Activated naive CD8-positive, alpha-beta T cell (primary cell): ENCODE measurements around the gene ZNF260.

Experiments used
- H3K27ac Mint-ChIP-seq: one replicate; pipeline ENCODE4 v1.8.0; 2021; ENCODE audit warnings: mixed read lengths
- H3K27me3 Mint-ChIP-seq: one replicate; pipeline ENCODE4 v1.8.0; 2021; ENCODE audit warnings: mixed read lengths
- H3K36me3 Mint-ChIP-seq: one replicate; pipeline ENCODE4 v1.8.0; 2021; ENCODE audit warnings: mixed read lengths
- H3K4me1 Mint-ChIP-seq: one replicate; pipeline ENCODE4 v1.8.0; 2021; ENCODE audit warnings: low read depth, mixed read lengths
- H3K4me3 Mint-ChIP-seq: one replicate; pipeline ENCODE4 v1.8.0; 2021; ENCODE audit warnings: mild to moderate bottlenecking, mixed read lengths
- H3K9me3 Mint-ChIP-seq: one replicate; pipeline ENCODE4 v1.8.0; 2021; ENCODE audit warnings: low read depth, mixed read lengths

ZNF260 gene

GRCh38 chr19:36528194-36528920 lies at the start of gene ZNF260:
Gene ZNF260 (minus strand): TSS chr19:36528271. CDS start chr19:36515238, 13,033 bp downstream.
- peaks cover 30% of the 10 kb centered on the region for H3K36me3 Mint-ChIP-seq
- peak within 1 kb of the TSS; percentile 98 for H3K4me3 Mint-ChIP-seq
- H3K4me1 Mint-ChIP-seq: peaks cover 27% of the 10 kb centered on the region
- peak within 1 kb of the TSS; percentile 97 for H3K27ac Mint-ChIP-seq
- peaks cover 1% of the 10 kb centered on the region for H3K9me3 Mint-ChIP-seq
- no peaks in the 10 kb centered on the region for H3K27me3 Mint-ChIP-seq

DNA sequence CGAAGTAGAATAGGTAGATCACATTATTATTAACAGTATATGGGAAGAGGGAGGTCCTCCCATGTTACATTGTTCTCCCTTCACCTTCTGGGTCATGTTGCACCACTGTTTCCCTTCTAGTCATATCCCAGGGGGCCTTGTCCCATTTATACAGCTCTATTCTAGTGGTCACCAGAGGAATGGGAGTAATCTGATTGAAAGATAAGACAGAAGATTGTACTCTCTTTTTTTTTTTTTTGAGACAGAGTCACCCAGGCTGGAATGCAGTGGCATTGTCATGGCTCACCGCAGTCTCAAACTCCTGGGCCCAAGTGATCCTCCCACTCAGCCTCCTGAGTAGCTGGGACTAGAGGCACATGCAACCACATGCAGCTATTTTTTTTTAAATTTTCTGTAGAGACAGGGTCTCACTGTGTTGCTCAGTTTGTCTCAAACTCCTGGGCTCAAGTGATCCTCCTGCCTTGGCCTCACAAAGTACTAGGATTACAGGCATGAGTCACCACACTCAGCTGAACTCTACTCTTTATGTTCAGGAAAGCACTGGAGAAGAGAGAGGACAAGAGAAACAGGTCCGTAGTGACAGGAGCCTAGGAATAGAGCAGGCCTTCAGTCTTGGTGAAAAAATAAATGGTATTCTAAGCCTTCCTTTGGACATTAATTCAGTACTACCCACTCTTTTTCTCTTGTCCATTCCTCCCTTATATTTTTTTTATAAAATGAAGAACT lies 49.4 kb upstream of the ZNF260 start:
- Mint-ChIP-seq H3K36me3 (peaks cover 34% of the 10 kb centered on the region), H3K4me1 (peaks cover 24% of the 10 kb centered on the region), H3K27ac (no peak overlapping the region), H3K27me3 (no peaks in the 10 kb centered on the region), H3K4me3 (no peak overlapping the region), H3K9me3 (peaks cover 4% of the 10 kb centered on the region)

DNA sequence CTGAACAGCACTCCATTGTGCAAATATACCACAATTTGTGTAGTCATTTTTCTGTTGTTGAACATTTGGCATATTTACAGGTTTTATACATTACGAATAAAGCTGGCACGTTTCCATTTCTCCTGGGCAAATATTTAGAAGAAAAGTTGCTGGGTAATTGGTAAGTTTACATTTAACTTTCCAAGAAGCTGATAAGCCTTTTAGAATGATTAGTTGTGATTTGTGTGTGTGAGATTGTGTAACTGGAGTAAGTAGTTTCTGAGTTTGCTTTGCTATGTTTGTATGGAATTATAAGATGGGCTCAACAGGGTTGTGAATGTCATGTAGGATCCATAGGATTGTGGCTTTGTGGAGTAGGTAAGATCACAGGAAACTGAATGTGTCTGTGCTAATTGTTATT lies 46.7 kb upstream of the ZNF260 start:
- Mint-ChIP-seq H3K36me3 (peaks cover 29% of the 10 kb centered on the region), H3K9me3 (peaks cover 4% of the 10 kb centered on the region), H3K27ac (peak overlapping the region; percentile 69), H3K27me3 (no peaks in the 10 kb centered on the region), H3K4me3 (peak overlapping the region; percentile 95), H3K4me1 (peaks cover 37% of the 10 kb centered on the region)

DNA sequence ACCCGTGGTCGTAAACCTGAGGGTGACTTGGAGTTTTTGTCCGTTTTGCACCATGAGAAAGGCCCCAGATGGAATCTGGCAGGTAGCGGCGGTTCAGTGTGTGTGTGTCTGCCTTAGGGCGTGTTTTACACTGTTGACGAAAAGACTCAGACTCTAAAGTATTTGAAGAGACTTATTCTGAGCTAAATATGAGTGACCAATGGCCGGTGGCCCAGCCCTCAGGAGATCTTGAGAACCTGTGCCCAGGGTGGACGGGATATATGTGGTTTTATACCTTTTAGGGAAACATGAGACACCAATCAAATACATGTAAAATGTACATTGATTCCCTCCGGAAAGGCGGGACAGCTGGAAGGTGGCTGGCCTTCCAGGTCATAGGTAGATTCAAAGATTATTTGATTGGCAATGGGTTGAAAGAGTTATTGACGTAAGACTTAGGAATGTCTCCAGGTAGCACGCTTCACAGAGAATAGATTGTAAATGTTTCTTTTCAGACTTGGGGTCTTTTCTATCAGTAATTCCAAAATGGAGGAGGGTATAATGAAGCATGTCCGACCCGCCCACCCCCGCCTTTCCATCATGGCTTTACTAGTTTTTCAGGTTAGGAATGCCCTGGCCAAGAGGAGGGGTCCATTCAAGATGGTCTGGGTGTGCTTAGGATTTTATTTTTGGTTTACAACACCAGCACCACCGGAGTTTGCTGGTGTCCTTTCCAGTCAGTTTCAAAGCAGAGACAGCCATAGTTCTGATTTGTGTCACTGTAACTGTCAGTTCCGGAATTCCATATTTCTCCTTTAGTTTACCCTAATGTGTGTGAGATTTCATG lies 46.0 kb upstream of the ZNF260 start:
- Mint-ChIP-seq H3K36me3 (peaks cover 32% of the 10 kb centered on the region), H3K27me3 (no peaks in the 10 kb centered on the region), H3K9me3 (peaks cover 4% of the 10 kb centered on the region), H3K27ac (peak overlapping the region; percentile 98), H3K4me3 (peak overlapping the region; percentile 95), H3K4me1 (peaks cover 37% of the 10 kb centered on the region)

GRCh38 chr19:36573020-36573894 lies 45.2 kb upstream of the ZNF260 start, which contains the start of gene ZNF529:
Gene ZNF529 (minus strand): TSS chr19:36573292. CDS start chr19:36572346, 946 bp downstream.
- Mint-ChIP-seq H3K9me3 (peaks cover 7% of the 10 kb centered on the region), H3K4me1 (peaks cover 40% of the 10 kb centered on the region), H3K36me3 (peaks cover 37% of the 10 kb centered on the region), H3K4me3 (peak within 1 kb of the TSS; percentile 95), H3K27ac (peak within 1 kb of the TSS; percentile 98), H3K27me3 (no peaks in the 10 kb centered on the region)

- Mint-ChIP-seq H3K27ac (peak overlapping the region; percentile 98), H3K9me3 (peaks cover 11% of the 10 kb centered on the region), H3K36me3 (peaks cover 42% of the 10 kb centered on the region)
Measured at GRCh38 chr19:36572593-36573019, 44.5 kb upstream of the ZNF260 start.

GRCh38 chr19:36564391-36564790 lies 36.3 kb upstream of the ZNF260 start:
- H3K27ac Mint-ChIP-seq: no peak overlapping the region
- peaks cover 10% of the 10 kb centered on the region for H3K4me1 Mint-ChIP-seq
- H3K9me3 Mint-ChIP-seq: peaks cover 37% of the 10 kb centered on the region
- H3K4me3 Mint-ChIP-seq: no peak overlapping the region
- peaks cover 69% of the 10 kb centered on the region for H3K36me3 Mint-ChIP-seq
- H3K27me3 Mint-ChIP-seq: no peaks in the 10 kb centered on the region

More at GRCh38 chr19:36572593-36573019, 44.5 kb upstream of the ZNF260 start:
- Mint-ChIP-seq H3K27me3 (no peaks in the 10 kb centered on the region), H3K4me3 (peak overlapping the region; percentile 95), H3K4me1 (peaks cover 40% of the 10 kb centered on the region)

GRCh38 chr19:36547001-36547732 lies 19.1 kb upstream of the ZNF260 start:
- Mint-ChIP-seq H3K4me1 (no peaks in the 10 kb centered on the region), H3K36me3 (peaks cover 83% of the 10 kb centered on the region), H3K27me3 (no peaks in the 10 kb centered on the region), H3K27ac (no peak overlapping the region), H3K9me3 (peaks cover 54% of the 10 kb centered on the region), H3K4me3 (no peak overlapping the region)

DNA sequence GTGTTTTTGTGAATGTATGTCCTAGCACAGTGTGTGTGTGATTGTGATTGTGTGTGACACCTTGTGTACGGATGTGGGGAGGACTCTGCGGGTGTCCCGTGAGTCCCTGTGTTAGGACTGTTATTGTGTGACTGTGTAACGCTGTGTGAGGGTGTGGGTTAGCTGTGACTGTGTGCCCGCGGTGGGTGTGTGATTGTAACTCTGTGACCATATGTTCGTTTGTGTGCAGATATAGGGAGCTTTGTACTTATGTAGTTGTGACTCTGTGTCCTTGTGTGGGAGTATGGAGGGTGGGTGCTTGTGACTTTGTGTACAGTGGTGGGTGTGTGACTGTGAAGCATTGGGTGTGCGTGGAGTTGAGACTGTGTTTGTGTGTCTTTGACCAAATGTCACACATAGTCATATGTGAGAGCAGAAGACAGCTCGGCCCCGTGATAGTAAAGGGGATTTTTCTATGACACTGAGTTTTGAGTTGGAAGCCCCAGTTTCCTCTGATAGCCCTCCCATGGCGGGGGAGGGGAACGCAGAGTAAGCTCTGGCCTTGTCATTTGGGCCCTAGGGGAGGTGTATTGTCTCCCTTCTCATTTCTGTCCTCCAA lies 949 bp upstream of the ZNF260 start:
- H3K4me1 Mint-ChIP-seq: peaks cover 25% of the 10 kb centered on the region
- H3K27ac Mint-ChIP-seq: peak overlapping the region; percentile 97
- no peaks in the 10 kb centered on the region for H3K27me3 Mint-ChIP-seq
- H3K9me3 Mint-ChIP-seq: peaks cover 3% of the 10 kb centered on the region
- peaks cover 33% of the 10 kb centered on the region for H3K36me3 Mint-ChIP-seq
- H3K4me3 Mint-ChIP-seq: peak overlapping the region; percentile 98

- Mint-ChIP-seq H3K27me3 (no peaks in the 10 kb centered on the region), H3K9me3 (peaks cover 5% of the 10 kb centered on the region), H3K4me1 (peaks cover 27% of the 10 kb centered on the region)
Measured at GRCh38 chr19:36527873-36528193, 238 bp downstream of the ZNF260 start.

GRCh38 chr19:36527341-36527740 lies 730 bp downstream of the ZNF260 start:
- H3K27ac Mint-ChIP-seq: no peak overlapping the region
- H3K9me3 Mint-ChIP-seq: peaks cover 8% of the 10 kb centered on the region
- no peaks in the 10 kb centered on the region for H3K27me3 Mint-ChIP-seq
- H3K4me3 Mint-ChIP-seq: peak overlapping the region; percentile 98
- peaks cover 27% of the 10 kb centered on the region for H3K4me1 Mint-ChIP-seq
- H3K36me3 Mint-ChIP-seq: peaks cover 33% of the 10 kb centered on the region

More at GRCh38 chr19:36527873-36528193, 238 bp downstream of the ZNF260 start:
- Mint-ChIP-seq H3K36me3 (peaks cover 32% of the 10 kb centered on the region), H3K27ac (peak overlapping the region; percentile 97), H3K4me3 (peak overlapping the region; percentile 98)

DNA sequence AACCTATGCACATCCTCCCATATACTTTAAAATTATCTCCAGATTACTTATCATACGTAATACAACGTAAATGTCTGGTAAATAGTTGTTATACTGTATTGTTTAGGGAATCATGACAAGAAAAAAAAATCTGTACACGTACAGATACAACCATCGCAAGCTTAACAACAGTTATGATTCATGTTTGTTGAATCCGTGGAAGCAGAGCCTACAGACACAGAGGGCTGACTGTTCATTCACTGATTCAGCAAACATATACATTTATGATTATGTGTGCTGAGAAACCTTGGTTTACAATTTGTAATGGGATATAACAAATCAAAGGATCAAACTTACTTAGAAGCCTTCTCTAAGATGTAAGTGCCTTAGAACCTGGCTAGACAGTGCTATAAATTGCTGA lies 1.5 kb downstream of the ZNF260 start:
- H3K9me3 Mint-ChIP-seq: peaks cover 8% of the 10 kb centered on the region

DNA sequence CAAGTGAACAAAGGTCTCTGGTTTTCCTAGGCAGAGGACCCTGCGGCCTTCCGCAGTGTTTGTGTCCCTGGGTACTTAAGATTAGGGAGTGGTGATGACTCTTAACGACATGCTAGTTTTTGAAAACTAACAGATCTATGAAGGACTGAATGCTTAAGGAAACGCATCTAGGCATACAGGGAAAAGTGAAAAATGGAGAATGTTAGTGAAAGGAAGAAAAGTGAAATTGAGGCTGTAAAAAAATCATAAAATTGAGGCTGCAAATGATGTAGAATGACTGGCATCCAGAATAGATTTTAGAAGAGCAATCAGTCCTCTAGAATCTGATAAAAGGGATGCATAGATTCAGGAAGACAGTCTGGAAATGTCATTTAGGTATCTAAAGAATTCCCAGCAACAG lies 3.5 kb downstream of the ZNF260 start:
- H3K27me3 Mint-ChIP-seq: no peaks in the 10 kb centered on the region
- peaks cover 38% of the 10 kb centered on the region for H3K36me3 Mint-ChIP-seq
- H3K27ac Mint-ChIP-seq: no peak overlapping the region
- no peak overlapping the region for H3K4me3 Mint-ChIP-seq
- H3K9me3 Mint-ChIP-seq: peaks cover 8% of the 10 kb centered on the region
- peaks cover 25% of the 10 kb centered on the region for H3K4me1 Mint-ChIP-seq

More for the DNA sequence above, 1.5 kb downstream of the ZNF260 start:
- no peaks in the 10 kb centered on the region for H3K27me3 Mint-ChIP-seq
- peak overlapping the region; percentile 98 for H3K4me3 Mint-ChIP-seq
- peaks cover 33% of the 10 kb centered on the region for H3K36me3 Mint-ChIP-seq
- peaks cover 27% of the 10 kb centered on the region for H3K4me1 Mint-ChIP-seq
- peak overlapping the region; percentile 58 for H3K27ac Mint-ChIP-seq
